Activated naive CD4-positive, alpha-beta T cell (primary cell): Measurements from ENCODE around the gene ST6GAL1.
"Not testable (repeated sequence)": the region's sequence is repeated elsewhere in the genome, so short reads cannot be mapped to it uniquely, and the experiment has no call there.

ENCODE experiments used
- DNase-seq, 4 experiments: peaks; one replicate each; lab custom pipeline; 2025; lab: John Stamatoyannopoulos, UW

The ST6GAL1 gene

GRCh38 chr3:187021748-187022402 is 91.5 kb downstream of the ST6GAL1 start:
- DNase-seq, result no peak

- no peak for DNase-seq
These were observed 92.2 kb downstream of the ST6GAL1 start for GRCh38 chr3:187022403-187023029.

GRCh38 chr3:187023340-187023739 is 93.0 kb downstream of the ST6GAL1 start:
- DNase-seq, result not testable (repeated sequence)

GRCh38 chr3:187024536-187025226 is 94.4 kb downstream of the ST6GAL1 start:
- no peak for DNase-seq

- peak in 3 of 4 experiments; percentile 10 to 19 (median 19) for DNase-seq
These were observed 94.9 kb downstream of the ST6GAL1 start for GRCh38 chr3:187025254-187025655.

- DNase-seq, result peak in 3 of 4 experiments; percentile 30 to 34 (median 30)
These were observed 95.5 kb downstream of the ST6GAL1 start for GRCh38 chr3:187025656-187026316.

- DNase-seq, result no peak
These were observed 96.0 kb downstream of the ST6GAL1 start for GRCh38 chr3:187026317-187026670.

GRCh38 chr3:187027531-187028278 is 97.4 kb downstream of the ST6GAL1 start:
- peak in 2 of 4 experiments; percentile 46 to 57 for DNase-seq

- DNase-seq, result no peak
These were observed 101.6 kb downstream of the ST6GAL1 start for GRCh38 chr3:187031934-187032333.

GRCh38 chr3:187036394-187036793 is 106.1 kb downstream of the ST6GAL1 start:
- DNase-seq, result no peak

- DNase-seq, result no peak
These were observed 108.9 kb downstream of the ST6GAL1 start for GRCh38 chr3:187039100-187039722.

- DNase-seq, result no peak
These were observed 109.5 kb downstream of the ST6GAL1 start for GRCh38 chr3:187039723-187040414.

GRCh38 chr3:187040516-187041361 is 110.4 kb downstream of the ST6GAL1 start:
- DNase-seq, result no peak

GRCh38 chr3:187041362-187042307 is 111.3 kb downstream of the ST6GAL1 start:
- DNase-seq, result no peak

GRCh38 chr3:187042346-187042745 is 112.0 kb downstream of the ST6GAL1 start:
- DNase-seq, result no peak

- no peak for DNase-seq
These were observed 112.6 kb downstream of the ST6GAL1 start for GRCh38 chr3:187042874-187043458.

GRCh38 chr3:187044206-187044605 is 113.9 kb downstream of the ST6GAL1 start:
- no peak for DNase-seq

GRCh38 chr3:187044867-187045552 is 114.7 kb downstream of the ST6GAL1 start:
- DNase-seq, result no peak
